HepG2 (cell line): Measurements from ENCODE around the gene RIPK3. TPM values are rescaled to one million over a fixed set of nuclear protein-coding genes. Genes with fewer than 3 reads are reported as not detected.
A peak's percentile ranks its signal among the peaks of the same experiment; 100 is the strongest.

ENCODE experiments used
- FOXO1 ChIP-seq: sonication (generic); formaldehyde crosslinking; IDR thresholded peaks from 2 replicates; pipeline ENCODE4 v1.4.0; 2020; ENCODE audit warnings: missing genetic modification reagents
- JDP2 ChIP-seq: sonication (generic); formaldehyde crosslinking; IDR thresholded peaks from 2 replicates; pipeline ENCODE4 v1.8.1; 2022; ENCODE audit warnings: missing genetic modification reagents, borderline replicate concordance
- SUZ12 ChIP-seq: fragments of 150-350 bp; IDR thresholded peaks from 2 replicates; pipeline ENCODE4 v1.6.1; 2014; ENCODE audit warnings: low read depth, low read length
- TARDBP ChIP-seq: sonication (generic); formaldehyde crosslinking; IDR thresholded peaks from 2 replicates; pipeline ENCODE4 v1.8.0; 2022; ENCODE audit warnings: mild to moderate bottlenecking, missing genetic modification reagents
- ZNF101 ChIP-seq: sonication (generic); formaldehyde crosslinking; IDR thresholded peaks from 2 replicates; pipeline ENCODE4 v1.4.0; 2020; ENCODE audit warnings: mild to moderate bottlenecking, low read depth, missing genetic modification reagents, borderline replicate concordance
- ZNF296 ChIP-seq: sonication (generic); formaldehyde crosslinking; conservative IDR thresholded peaks from 2 replicates; pipeline ENCODE4 v1.5.0; 2020; ENCODE audit warnings: mild to moderate bottlenecking, missing genetic modification reagents
- ZNF362 ChIP-seq: sonication (generic); formaldehyde crosslinking; IDR thresholded peaks from 2 replicates; pipeline ENCODE4 v1.4.0; 2020; ENCODE audit warnings: missing genetic modification reagents, mild to moderate bottlenecking, borderline replicate concordance
- ZNF609 ChIP-seq: sonication (generic); formaldehyde crosslinking; IDR thresholded peaks from 2 replicates; pipeline ENCODE4 v1.4.0; 2020; ENCODE audit warnings: mild to moderate bottlenecking, missing genetic modification reagents, borderline replicate concordance
- ZSCAN25 ChIP-seq: sonication (generic); formaldehyde crosslinking; IDR thresholded peaks from 2 replicates; pipeline ENCODE4 v1.8.0; 2022; ENCODE audit warnings: mild to moderate bottlenecking, missing genetic modification reagents
- polyA plus RNA-seq, 8 experiments: library from polyadenylated mRNA; depleted of rRNA in 3 of 8; stranded (reverse) in 7 of 8; unstranded in 1 of 8; fragments of >200 nt; fragmentation: Illumina TruSeq in 4 of 8; extraction: Trizol in 4 of 8; gene quantifications; 2 replicates each; pipeline versions ENCODE4 v1.2.1 to v1.2.3, GENCODE V29; 2011 to 2016; ENCODE audit warnings: low read depth in 4 of 8, missing spikeins in 1 of 8, mixed read lengths in 1 of 8; ENCODE audit not compliant: insufficient read depth in 1 of 8
- total RNA-seq, 5 experiments: library from RNA; depleted of rRNA; stranded (reverse); fragments of >200 nt; fragmentation: Illumina TruSeq; extraction: Trizol; gene quantifications; 2 replicates each; pipeline ENCODE4 v1.2.3, GENCODE V29; 2016; ENCODE audit warnings: low read depth in 1 of 5
- TF ChIP-seq, protein P1 (sequence below): sonication (generic); formaldehyde crosslinking; IDR thresholded peaks from 2 replicates; pipeline ENCODE4 v1.8.1; 2023; ENCODE audit warnings: mild to moderate bottlenecking, moderate library complexity, missing genetic modification reagents
- TF ChIP-seq, protein P2 (sequence below): sonication (generic); formaldehyde crosslinking; IDR thresholded peaks from 2 replicates; pipeline ENCODE4 v1.5.0; 2020; ENCODE audit warnings: mild to moderate bottlenecking, missing genetic modification reagents
- TF ChIP-seq, protein P3 (sequence below): sonication (generic); formaldehyde crosslinking; IDR thresholded peaks from 2 replicates; pipeline ENCODE4 v1.8.0; 2022; ENCODE audit warnings: mild to moderate bottlenecking, missing genetic modification reagents

The RIPK3 gene
- total and polyA plus RNA-seq, 2 of the 13 experiments (the other 11 are each of a cell fraction or from before 2014, with no cell fraction given), result not detected

DNA sequence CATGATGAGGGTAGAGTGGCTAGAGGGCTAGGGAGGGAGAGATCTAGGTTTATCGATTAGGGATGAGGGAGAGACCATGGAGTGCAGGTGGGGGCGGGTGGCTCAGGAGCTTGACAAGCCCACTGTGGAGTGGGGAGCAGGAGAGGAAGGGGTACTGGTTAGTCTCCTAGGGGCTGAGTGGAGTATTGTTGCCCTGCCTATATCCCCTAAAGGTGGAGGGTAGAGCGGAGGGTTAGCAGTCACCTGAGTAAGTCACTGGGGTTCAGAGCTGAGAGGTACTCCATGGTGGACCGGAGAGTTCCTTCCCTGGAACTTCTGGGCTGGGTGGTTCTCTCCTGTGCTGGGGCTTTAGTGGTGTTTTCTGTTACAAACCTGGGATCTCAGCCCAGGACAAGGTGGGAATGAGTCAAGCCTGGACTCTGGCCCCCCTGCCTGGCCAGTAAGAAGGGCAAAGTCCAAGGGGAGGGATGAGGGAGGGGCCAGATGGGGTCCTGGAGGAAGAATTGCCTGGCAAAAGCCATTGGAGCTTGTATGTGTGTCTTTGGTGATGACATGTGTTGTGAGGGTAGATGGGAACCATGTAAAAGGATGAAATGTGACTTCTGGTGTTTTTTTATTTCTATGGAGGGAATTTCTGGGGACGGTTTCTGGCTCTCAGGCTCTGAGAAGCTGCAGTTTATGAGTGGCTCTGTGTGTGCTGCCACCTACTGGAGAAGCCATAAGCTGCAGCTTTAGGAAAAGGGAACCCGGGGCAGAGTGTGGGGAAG lies 32.0 kb downstream of the RIPK3 start, which contains the start of gene CIDEB (continued):
- TF ChIP-seq, protein P1, sequence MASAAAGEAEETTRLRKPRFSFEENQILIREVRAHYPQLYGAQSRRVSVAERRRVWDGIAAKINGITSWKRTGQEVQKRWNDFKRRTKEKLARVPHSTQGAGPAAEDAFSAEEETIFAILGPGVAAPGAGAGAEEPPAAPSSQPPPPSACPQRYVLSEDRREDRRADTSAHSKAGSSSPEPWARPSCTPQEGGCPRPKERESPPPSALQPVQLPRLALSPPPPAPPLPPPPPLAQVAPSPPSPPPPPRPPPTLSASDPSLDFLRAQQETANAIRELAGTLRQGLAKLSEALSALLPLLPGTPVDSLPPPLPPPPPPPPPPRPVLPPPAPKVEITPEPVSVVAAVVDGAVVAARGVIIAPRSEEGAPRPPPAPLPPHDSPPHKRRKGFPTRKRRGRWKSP (CRISPR knock-in tag), result no peak
- TF ChIP-seq ZSCAN25 (CRISPR knock-in tag) (peak; percentile 56; the same call in 1 of the 2 replicates), JDP2 (CRISPR knock-in tag) (no peak), TARDBP (CRISPR knock-in tag) (peak; percentile 98), SUZ12 (no peak), ZNF296 (CRISPR knock-in tag) (no peak), ZNF101 (CRISPR knock-in tag) (0 out of 2 replicates have a peak, but pooled peaks have one; percentile 82), ZNF609 (peak; percentile 88), ZNF362 (0 out of 2 replicates have a peak, but pooled peaks have one; percentile 71), FOXO1 (CRISPR knock-in tag) (peak; percentile 86; the same call in 1 of the 2 replicates)
- TF ChIP-seq, protein P2, sequence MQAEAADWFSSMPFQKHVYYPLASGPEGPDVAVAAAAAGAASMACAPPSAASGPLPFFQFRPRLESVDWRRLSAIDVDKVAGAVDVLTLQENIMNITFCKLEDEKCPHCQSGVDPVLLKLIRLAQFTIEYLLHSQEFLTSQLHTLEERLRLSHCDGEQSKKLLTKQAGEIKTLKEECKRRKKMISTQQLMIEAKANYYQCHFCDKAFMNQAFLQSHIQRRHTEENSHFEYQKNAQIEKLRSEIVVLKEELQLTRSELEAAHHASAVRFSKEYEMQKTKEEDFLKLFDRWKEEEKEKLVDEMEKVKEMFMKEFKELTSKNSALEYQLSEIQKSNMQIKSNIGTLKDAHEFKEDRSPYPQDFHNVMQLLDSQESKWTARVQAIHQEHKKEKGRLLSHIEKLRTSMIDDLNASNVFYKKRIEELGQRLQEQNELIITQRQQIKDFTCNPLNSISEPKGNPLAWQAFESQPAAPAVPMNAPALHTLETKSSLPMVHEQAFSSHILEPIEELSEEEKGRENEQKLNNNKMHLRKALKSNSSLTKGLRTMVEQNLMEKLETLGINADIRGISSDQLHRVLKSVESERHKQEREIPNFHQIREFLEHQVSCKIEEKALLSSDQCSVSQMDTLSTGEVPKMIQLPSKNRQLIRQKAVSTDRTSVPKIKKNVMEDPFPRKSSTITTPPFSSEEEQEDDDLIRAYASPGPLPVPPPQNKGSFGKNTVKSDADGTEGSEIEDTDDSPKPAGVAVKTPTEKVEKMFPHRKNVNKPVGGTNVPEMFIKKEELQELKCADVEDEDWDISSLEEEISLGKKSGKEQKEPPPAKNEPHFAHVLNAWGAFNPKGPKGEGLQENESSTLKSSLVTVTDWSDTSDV, result peak; percentile 95
- TF ChIP-seq, protein P3, sequence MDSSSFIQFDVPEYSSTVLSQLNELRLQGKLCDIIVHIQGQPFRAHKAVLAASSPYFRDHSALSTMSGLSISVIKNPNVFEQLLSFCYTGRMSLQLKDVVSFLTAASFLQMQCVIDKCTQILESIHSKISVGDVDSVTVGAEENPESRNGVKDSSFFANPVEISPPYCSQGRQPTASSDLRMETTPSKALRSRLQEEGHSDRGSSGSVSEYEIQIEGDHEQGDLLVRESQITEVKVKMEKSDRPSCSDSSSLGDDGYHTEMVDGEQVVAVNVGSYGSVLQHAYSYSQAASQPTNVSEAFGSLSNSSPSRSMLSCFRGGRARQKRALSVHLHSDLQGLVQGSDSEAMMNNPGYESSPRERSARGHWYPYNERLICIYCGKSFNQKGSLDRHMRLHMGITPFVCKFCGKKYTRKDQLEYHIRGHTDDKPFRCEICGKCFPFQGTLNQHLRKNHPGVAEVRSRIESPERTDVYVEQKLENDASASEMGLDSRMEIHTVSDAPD (CRISPR knock-in tag), result peak; percentile 70
